Cardiac muscle cell (in vitro differentiated cells and primary cell): Measurements from ENCODE around the gene KIF7. TPM values are rescaled to one million over a fixed set of nuclear protein-coding genes. Genes with fewer than 3 reads are reported as not detected.

Source experiments
- DNase-seq, 2 donors: peaks; one replicate each; pipeline versions ENCODE4 v3.0.0 to v3.0.0-alpha.2; 2010 to 2017; ENCODE audit warnings: low read depth in 1 of 2, low spot score in 1 of 2
- H3K27ac ChIP-seq: fragments of 200-600 bp; sonication (generic); 2 replicates; pipeline ENCODE4 v1.5.1; 2016
- H3K27me3 ChIP-seq: fragments of 200-600 bp; sonication (generic); 2 replicates; pipeline ENCODE4 v1.6.0; 2016; ENCODE audit warnings: control low read depth
- H3K36me3 ChIP-seq: fragments of 200-600 bp; sonication (generic); 2 replicates; pipeline ENCODE4 v1.5.1; 2016; ENCODE audit warnings: control low read depth
- H3K4me1 ChIP-seq: fragments of 200-600 bp; sonication (generic); 2 replicates; pipeline ENCODE4 v1.8.1; 2017; ENCODE audit warnings: low read depth, mild to moderate bottlenecking, mixed run types
- H3K4me3 ChIP-seq: fragments of 200-600 bp; sonication (generic); 2 replicates; pipeline ENCODE4 v1.5.1; 2016; ENCODE audit warnings: mild to moderate bottlenecking
- H3K9me3 ChIP-seq: fragments of 200-600 bp; sonication (generic); 2 replicates; pipeline ENCODE4 v1.5.1; 2017; ENCODE audit warnings: low read depth, mild to moderate bottlenecking, control low read depth
- CTCF ChIP-seq: IDR thresholded peaks from 2 replicates; pipeline ENCODE4 v1.5.1; 2012; ENCODE audit warnings: low read depth, mild to moderate bottlenecking, low read length
- polyA plus RNA-seq: library from polyadenylated mRNA; unstranded; fragments of >200 nt; fragmentation: Nextera tagmentation; extraction: Ambion mirVana; gene quantifications from 2 replicates; pipeline ENCODE4 v1.2.1, GENCODE V29; 2016
- total RNA-seq: library from RNA; depleted of rRNA; stranded (reverse); fragments of >200 nt; gene quantifications from 2 replicates; pipeline ENCODE4 v1.2.3, GENCODE V29; 2016

KIF7 gene
- total and polyA plus RNA-seq, 2 experiments from 2014 or later, result 12.5 to 33.8 TPM

DNA sequence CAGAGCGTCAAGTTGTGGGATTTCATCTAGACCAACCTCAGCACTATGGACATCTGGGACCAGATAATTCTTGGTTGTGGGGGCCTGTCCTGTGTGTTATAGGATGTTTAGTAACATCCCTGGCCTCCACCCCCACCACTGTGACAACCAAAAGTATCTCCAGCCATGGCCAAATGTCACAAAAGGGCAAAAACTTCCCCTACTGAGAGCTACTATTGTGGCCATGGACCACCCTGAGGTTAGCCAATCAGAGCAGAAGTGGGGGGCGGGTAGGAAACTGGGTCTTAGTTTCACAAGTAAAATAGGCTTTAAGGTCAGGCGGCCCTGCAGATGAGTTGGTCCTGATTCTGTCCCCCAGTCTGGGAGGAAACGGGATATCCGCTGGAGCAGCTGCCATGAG lies 25.4 kb downstream of the KIF7 start:
- Histone ChIP-seq H3K27me3 (no peaks in the 10 kb centered on the region), H3K36me3 (peaks cover 75% of the 10 kb centered on the region), H3K4me1 (no peaks in the 10 kb centered on the region), H3K9me3 (no peaks in the 10 kb centered on the region), H3K27ac (no peak overlapping the region), H3K4me3 (no peak overlapping the region)
- TF ChIP-seq CTCF, result no peak
- no peak for DNase-seq

- H3K4me1 ChIP-seq, result no peaks in the 10 kb centered on the region
- H3K27ac ChIP-seq, result no peak overlapping the region
- DNase-seq, result no peak
- H3K4me3 ChIP-seq, result no peak overlapping the region
- no peak for TF ChIP-seq CTCF
- no peaks in the 10 kb centered on the region for H3K27me3 ChIP-seq
- H3K36me3 ChIP-seq, result peaks cover 79% of the 10 kb centered on the region
- H3K9me3 ChIP-seq, result no peaks in the 10 kb centered on the region
Measured at GRCh38 chr15:89628806-89629715, 26.2 kb downstream of the KIF7 start.

GRCh38 chr15:89628301-89628700 lies 27.0 kb downstream of the KIF7 start:
- no peak overlapping the region for H3K27ac ChIP-seq
- no peaks in the 10 kb centered on the region for H3K27me3 ChIP-seq
- TF ChIP-seq CTCF, result no peak
- H3K36me3 ChIP-seq, result peaks cover 74% of the 10 kb centered on the region
- no peaks in the 10 kb centered on the region for H3K4me1 ChIP-seq
- DNase-seq, result no peak
- no peaks in the 10 kb centered on the region for H3K9me3 ChIP-seq
- no peak overlapping the region for H3K4me3 ChIP-seq

- Histone ChIP-seq H3K4me1 (no peaks in the 10 kb centered on the region), H3K27ac (no peak overlapping the region), H3K27me3 (no peaks in the 10 kb centered on the region), H3K9me3 (no peaks in the 10 kb centered on the region), H3K36me3 (peaks cover 66% of the 10 kb centered on the region), H3K4me3 (no peak overlapping the region)
- no peak for DNase-seq
- TF ChIP-seq CTCF, result no peak
Measured at GRCh38 chr15:89627256-89627970, 27.9 kb downstream of the KIF7 start.

GRCh38 chr15:89625716-89626115 lies 29.6 kb downstream of the KIF7 start:
- Histone ChIP-seq H3K9me3 (no peaks in the 10 kb centered on the region), H3K36me3 (peaks cover 53% of the 10 kb centered on the region), H3K27ac (no peak overlapping the region), H3K4me3 (no peak overlapping the region), H3K27me3 (no peaks in the 10 kb centered on the region), H3K4me1 (no peaks in the 10 kb centered on the region)
- TF ChIP-seq CTCF, result no peak
- no peak for DNase-seq
